OCI-LY3 (cell line): ENCODE results near the gene SND1.

Experiments used
- H2AFZ ChIP-seq: fragments of 200-600, 300-600 bp; shearing (Covaris generic); 2 replicates; pipeline ENCODE4 v1.6.0; 2014; ENCODE audit warnings: antibody characterized with exemption, low read depth, low read length
- H3K27ac ChIP-seq: fragments of 200-600, 300-600 bp; sonication (generic); 2 replicates; pipeline ENCODE4 v1.5.1; 2014; ENCODE audit warnings: mild to moderate bottlenecking, low read length, moderate library complexity, mixed read lengths
- H3K27me3 ChIP-seq: fragments of 200-600, 300-600 bp; sonication (generic); 2 replicates; pipeline ENCODE4 v1.6.1; 2014; ENCODE audit warnings: low read depth, low read length, mixed read lengths
- H3K36me3 ChIP-seq: fragments of 200-600, 300-600 bp; sonication (generic); replicated peaks from 2 replicates; pipeline ENCODE3; 2014; ENCODE audit warnings: low read depth, low read length, mixed read lengths
- H3K4me1 ChIP-seq: fragments of 300-600, 200-600 bp; sonication (generic); 2 replicates; pipeline ENCODE4 v1.6.1; 2014; ENCODE audit warnings: low read length, mixed read lengths
- H3K4me2 ChIP-seq: fragments of 200-600, 300-600 bp; sonication (generic); 2 replicates; pipeline ENCODE4 v1.6.1; 2014; ENCODE audit warnings: low read length, mixed read lengths
- H3K4me3 ChIP-seq: fragments of 300-600, 200-600 bp; sonication (generic); 2 replicates; pipeline ENCODE4 v1.5.1; 2014; ENCODE audit warnings: antibody characterized with exemption, mild to moderate bottlenecking, low read length, moderate library complexity
- H3K79me2 ChIP-seq: fragments of 300-600, 200-600 bp; shearing (Covaris generic); 2 replicates; pipeline ENCODE4 v1.6.1; 2014; ENCODE audit warnings: mild to moderate bottlenecking, low read length, mixed read lengths
- H3K9ac ChIP-seq: fragments of 300-600, 200-600 bp; shearing (Covaris generic); 2 replicates; pipeline ENCODE4 v1.6.0; 2014; ENCODE audit warnings: mild to moderate bottlenecking, low read length, moderate library complexity
- H3K9me3 ChIP-seq: fragments of 200-600, 300-600 bp; shearing (Covaris generic); 2 replicates; pipeline ENCODE4 v1.6.1; 2014; ENCODE audit warnings: low read length, mixed read lengths; ENCODE audit not compliant: insufficient read depth
- H4K20me1 ChIP-seq: fragments of 200-600, 300-600 bp; sonication (generic); 2 replicates; pipeline ENCODE4 v1.6.1; 2016; ENCODE audit warnings: low read length, mixed read lengths; ENCODE audit not compliant: insufficient read depth
- EZH2phosphoT487 ChIP-seq: fragments of 200-600 bp; shearing (Covaris generic); IDR thresholded peaks from 2 replicates; pipeline ENCODE4 v1.6.1; 2018; ENCODE audit warnings: antibody characterized with exemption, mixed run types, low read depth
- TF ChIP-seq, protein P1 (sequence below): fragments of 200-600, 300-600 bp; sonication (generic); IDR thresholded peaks from 2 replicates; pipeline ENCODE4 v1.5.1; 2014; ENCODE audit warnings: antibody characterized with exemption, low read length, low read depth

The SND1 gene

DNA sequence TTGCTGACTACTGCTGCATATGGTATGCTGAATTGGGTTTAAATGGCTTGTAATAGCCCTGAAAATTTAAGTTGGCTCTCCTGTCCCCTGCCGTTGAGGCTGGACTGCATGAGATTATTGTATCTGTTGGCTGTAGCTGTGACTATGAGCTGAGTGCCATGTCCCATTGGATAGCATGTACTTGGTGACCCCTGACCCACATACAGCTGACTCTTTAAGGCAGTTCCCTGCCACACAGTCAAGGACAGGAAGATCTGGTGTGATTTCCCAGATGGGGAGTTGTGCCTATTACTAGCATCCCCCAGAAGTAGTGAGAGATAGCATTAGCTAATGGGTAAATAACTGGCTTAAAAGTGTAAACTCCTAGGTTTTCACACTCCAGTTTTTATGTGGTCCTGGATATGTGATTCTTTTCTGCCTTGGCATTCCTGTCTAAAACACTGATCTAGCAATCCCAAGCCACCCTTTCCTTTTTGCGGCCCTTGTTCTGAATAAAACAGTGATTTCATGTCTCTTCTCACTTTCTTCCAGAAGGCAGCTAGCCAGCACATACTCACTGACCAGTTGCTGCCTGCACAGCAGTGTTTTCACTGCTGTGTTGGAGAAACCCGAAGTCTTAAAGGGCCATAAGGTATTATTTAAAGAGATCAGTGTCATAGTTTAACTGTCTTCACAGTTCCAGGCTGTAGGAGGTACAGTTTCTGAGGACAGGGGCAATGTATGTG is 343.3 kb downstream of the SND1 start:
- Histone ChIP-seq H3K27me3 (no peaks in the 10 kb centered on the region), H3K9ac (no peak overlapping the region), H4K20me1 (peaks cover 15% of the 10 kb centered on the region; the same call in 1 of the 2 replicates), H3K36me3 (peaks cover 60% of the 10 kb centered on the region), H3K4me3 (no peak overlapping the region), H3K27ac (no peak overlapping the region), H3K9me3 (no peaks in the 10 kb centered on the region), H3K79me2 (no peaks in the 10 kb centered on the region), H2AFZ (no peak overlapping the region), H3K4me1 (no peaks in the 10 kb centered on the region), H3K4me2 (no peak overlapping the region)
- TF ChIP-seq EZH2phosphoT487, result no peak
- TF ChIP-seq, protein P1, sequence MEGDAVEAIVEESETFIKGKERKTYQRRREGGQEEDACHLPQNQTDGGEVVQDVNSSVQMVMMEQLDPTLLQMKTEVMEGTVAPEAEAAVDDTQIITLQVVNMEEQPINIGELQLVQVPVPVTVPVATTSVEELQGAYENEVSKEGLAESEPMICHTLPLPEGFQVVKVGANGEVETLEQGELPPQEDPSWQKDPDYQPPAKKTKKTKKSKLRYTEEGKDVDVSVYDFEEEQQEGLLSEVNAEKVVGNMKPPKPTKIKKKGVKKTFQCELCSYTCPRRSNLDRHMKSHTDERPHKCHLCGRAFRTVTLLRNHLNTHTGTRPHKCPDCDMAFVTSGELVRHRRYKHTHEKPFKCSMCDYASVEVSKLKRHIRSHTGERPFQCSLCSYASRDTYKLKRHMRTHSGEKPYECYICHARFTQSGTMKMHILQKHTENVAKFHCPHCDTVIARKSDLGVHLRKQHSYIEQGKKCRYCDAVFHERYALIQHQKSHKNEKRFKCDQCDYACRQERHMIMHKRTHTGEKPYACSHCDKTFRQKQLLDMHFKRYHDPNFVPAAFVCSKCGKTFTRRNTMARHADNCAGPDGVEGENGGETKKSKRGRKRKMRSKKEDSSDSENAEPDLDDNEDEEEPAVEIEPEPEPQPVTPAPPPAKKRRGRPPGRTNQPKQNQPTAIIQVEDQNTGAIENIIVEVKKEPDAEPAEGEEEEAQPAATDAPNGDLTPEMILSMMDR, result no peak

DNA sequence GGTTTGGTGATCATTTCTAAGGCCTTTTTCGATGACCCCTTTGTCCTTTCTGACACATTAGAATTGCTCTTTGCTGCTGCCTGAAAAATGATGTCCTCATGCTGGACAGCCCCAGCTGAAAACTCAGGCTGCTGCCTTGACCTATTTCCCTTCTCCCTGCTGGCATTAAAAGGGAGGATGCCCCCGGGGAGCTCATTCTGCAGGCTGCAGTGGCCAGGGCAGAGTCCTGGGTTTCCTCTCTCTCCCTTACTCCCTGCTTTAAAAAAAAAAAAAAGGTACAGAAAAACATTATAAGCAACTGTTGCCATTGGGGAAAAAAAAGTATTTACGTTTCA is 343.9 kb downstream of the SND1 start:
- no peak overlapping the region for H3K27ac ChIP-seq
- H3K36me3 ChIP-seq, result peaks cover 59% of the 10 kb centered on the region
- H3K79me2 ChIP-seq, result no peaks in the 10 kb centered on the region
- H3K9ac ChIP-seq, result no peak overlapping the region
- H3K4me1 ChIP-seq, result peaks cover 4% of the 10 kb centered on the region; the same call in 1 of the 2 replicates
- peaks cover 15% of the 10 kb centered on the region; the same call in 1 of the 2 replicates for H4K20me1 ChIP-seq
- no peaks in the 10 kb centered on the region for H3K9me3 ChIP-seq
- no peak overlapping the region for H3K4me3 ChIP-seq
- H3K27me3 ChIP-seq, result no peaks in the 10 kb centered on the region
- H2AFZ ChIP-seq, result no peak overlapping the region
- TF ChIP-seq, protein P1, result no peak
- no peak for TF ChIP-seq EZH2phosphoT487
- no peak overlapping the region for H3K4me2 ChIP-seq

DNA sequence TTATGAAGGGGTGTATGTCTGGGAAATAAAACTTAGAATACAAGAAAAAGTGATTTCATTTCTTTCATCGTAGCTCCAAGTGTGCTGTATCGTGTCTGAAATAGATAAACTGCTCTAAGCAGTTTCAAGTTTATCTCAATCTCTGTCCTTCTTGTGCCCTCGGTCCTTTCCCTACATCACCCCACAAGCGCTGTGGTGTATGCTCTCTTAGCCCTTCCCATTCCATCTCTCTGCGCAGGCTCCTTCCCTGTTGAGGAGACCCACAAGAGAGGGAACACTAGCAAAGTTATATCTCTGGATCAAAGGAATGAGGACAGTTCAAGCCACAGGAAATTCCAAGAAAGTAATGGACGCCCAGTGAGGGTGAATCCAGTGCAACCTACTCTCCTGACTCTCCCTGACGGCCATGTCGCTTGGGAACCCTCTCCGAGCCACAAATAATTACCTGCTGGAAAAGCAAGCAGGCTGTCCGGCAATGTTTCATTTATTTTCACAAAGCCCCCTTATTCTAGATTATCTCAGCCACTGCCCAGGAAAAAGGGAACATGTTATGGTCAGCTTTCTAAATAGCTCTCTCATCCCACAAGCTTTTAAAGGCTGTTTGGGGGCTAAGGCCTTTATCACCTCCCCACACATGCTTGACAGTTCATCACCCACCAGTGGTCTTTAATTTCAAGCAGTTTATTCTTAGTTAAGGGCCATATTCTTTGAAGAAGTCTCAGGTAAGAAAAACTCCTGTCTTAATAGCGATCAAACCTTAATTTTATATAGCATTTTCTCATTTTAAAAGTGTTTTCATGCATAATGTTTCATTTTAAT is 344.5 kb downstream of the SND1 start:
- Histone ChIP-seq H3K79me2 (no peaks in the 10 kb centered on the region), H3K27ac (no peak overlapping the region), H3K27me3 (no peaks in the 10 kb centered on the region), H2AFZ (no peak overlapping the region), H3K9me3 (no peaks in the 10 kb centered on the region), H3K36me3 (peaks cover 57% of the 10 kb centered on the region), H3K4me3 (no peak overlapping the region), H3K4me2 (no peak overlapping the region), H3K4me1 (peaks cover 9% of the 10 kb centered on the region; the same call in 1 of the 2 replicates), H4K20me1 (peaks cover 15% of the 10 kb centered on the region; the same call in 1 of the 2 replicates), H3K9ac (no peak overlapping the region)
- TF ChIP-seq EZH2phosphoT487, result no peak
- TF ChIP-seq, protein P1, result no peak

DNA sequence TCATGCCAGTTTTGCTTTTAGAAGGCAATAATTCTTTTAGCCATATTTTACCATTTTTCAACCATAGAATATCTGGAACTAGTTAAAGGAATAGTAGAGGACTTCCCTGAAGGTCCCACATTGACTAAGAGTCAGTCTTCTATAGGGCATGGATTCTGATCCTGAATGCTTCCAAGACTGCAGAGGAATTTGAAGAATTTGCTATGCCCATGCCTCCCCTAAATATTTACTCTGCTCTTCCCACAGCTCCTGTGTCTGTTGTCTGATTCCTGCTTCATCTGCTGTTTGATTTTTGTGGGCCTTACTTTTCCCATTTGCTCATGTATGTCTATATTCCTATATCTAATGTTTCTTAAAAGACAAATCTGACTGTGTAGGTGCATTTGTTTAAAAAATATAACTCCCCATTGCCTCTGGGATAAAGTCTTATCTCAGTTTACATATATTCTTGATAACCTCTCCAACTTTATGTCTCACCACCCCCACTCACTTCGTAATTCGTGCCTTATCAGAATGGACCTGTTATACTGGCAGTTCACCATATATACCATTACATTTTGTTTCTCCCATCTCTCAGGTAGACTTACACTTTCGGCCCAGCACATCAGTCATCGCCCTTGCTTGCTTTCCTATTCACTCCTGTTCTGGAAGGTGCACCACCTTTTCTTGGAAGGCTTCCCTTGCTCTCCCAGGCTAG is 345.4 kb downstream of the SND1 start:
- Histone ChIP-seq H3K27me3 (no peaks in the 10 kb centered on the region), H3K4me2 (no peak overlapping the region), H2AFZ (no peak overlapping the region), H3K9me3 (no peaks in the 10 kb centered on the region), H3K4me3 (no peak overlapping the region), H3K9ac (no peak overlapping the region), H3K4me1 (peaks cover 15% of the 10 kb centered on the region), H3K36me3 (peaks cover 48% of the 10 kb centered on the region), H3K79me2 (peaks cover 1% of the 10 kb centered on the region; the same call in 1 of the 2 replicates), H4K20me1 (peaks cover 20% of the 10 kb centered on the region), H3K27ac (no peak overlapping the region)
- TF ChIP-seq EZH2phosphoT487, result no peak
- TF ChIP-seq, protein P1, result no peak
